RWPE1 (cell line): Measurements from ENCODE around the gene KCTD21.

ENCODE experiments used
- CTCF ChIA-PET: fragments of 350-600 bp; sonication (Branson Sonifier 250); formaldehyde crosslinking; extraction: SDS; loops from one replicate; lab custom pipeline; 2021; lab: Yijun Ruan, JAX
- POLR2A ChIA-PET: fragments of 400-600 bp; formaldehyde crosslinking; extraction: SDS; loops from one replicate; lab custom pipeline; 2020; ENCODE audit warnings: antibody characterized with exemption; ENCODE audit not compliant: low non-redundant PET; lab: Yijun Ruan, JAX
- DNase-seq: peaks from one replicate; pipeline ENCODE4 v3.0.0; 2012; ENCODE audit warnings: low spot score
- H3K27ac ChIP-seq: fragments of 450-650 bp; 2 replicates; pipeline ENCODE4 v1.5.1; 2017
- CTCF ChIP-seq: fragments of 450-650 bp; conservative IDR thresholded peaks from 2 replicates; pipeline ENCODE4 v1.5.1; 2017; ENCODE audit warnings: low read depth, mild to moderate bottlenecking

Gene KCTD21

GRCh38 chr11:78201096-78201818, 12.8 kb upstream of the KCTD21 start:
- no peak overlapping the region for H3K27ac ChIP-seq

GRCh38 chr11:78200553-78200952, 12.1 kb upstream of the KCTD21 start:
- DNase-seq, result no peak
- TF ChIP-seq CTCF, result no peak
- ChIA-PET CTCF (interaction anchor here (0.7 kb wide), 1 partner anchor 197 kb away, joined by 3 read pairs; no protein-coding TSS in a partner anchor), POLR2A (no interaction called here)
- no peak overlapping the region for H3K27ac ChIP-seq

More at GRCh38 chr11:78201096-78201818, 12.8 kb upstream of the KCTD21 start:
- DNase-seq, result no peak
- POLR2A ChIA-PET, result no interaction called here
- CTCF ChIA-PET, result no interaction called here
- TF ChIP-seq CTCF, result no peak

GRCh38 chr11:78200061-78200460, 11.6 kb upstream of the KCTD21 start:
- CTCF ChIA-PET, result interaction anchor here (0.7 kb wide), 1 partner anchor 197 kb away, joined by 3 read pairs; no protein-coding TSS in a partner anchor
- DNase-seq, result no peak
- no peak for TF ChIP-seq CTCF
- POLR2A ChIA-PET, result no interaction called here
- H3K27ac ChIP-seq, result no peak overlapping the region

- CTCF ChIA-PET, result no interaction called here
- TF ChIP-seq CTCF, result no peak
- POLR2A ChIA-PET, result no interaction called here
- no peak for DNase-seq
- no peak overlapping the region for H3K27ac ChIP-seq
These were observed 11.2 kb upstream of the KCTD21 start for GRCh38 chr11:78199653-78200015.

- no peak for DNase-seq
- no peak for TF ChIP-seq CTCF
- POLR2A ChIA-PET, result no interaction called here
- CTCF ChIA-PET, result no interaction called here
- H3K27ac ChIP-seq, result no peak overlapping the region
These were observed 10.7 kb upstream of the KCTD21 start for GRCh38 chr11:78199015-78199652.

GRCh38 chr11:78197816-78198215, 9.4 kb upstream of the KCTD21 start:
- no peak overlapping the region for H3K27ac ChIP-seq
- TF ChIP-seq CTCF, result no peak
- CTCF ChIA-PET, result no interaction called here
- no peak for DNase-seq
- POLR2A ChIA-PET, result no interaction called here
